B cell (primary cell): ENCODE measurements around the gene CD151. TPM values are rescaled to one million over a fixed set of nuclear protein-coding genes. Genes with fewer than 3 reads are reported as not detected.

Experiments used
- ATAC-seq: fragments of 200-7000 bp; cut with Tn5 transposase; one replicate; pipeline ENCODE4 v1.10.0; 2021; ENCODE audit warnings: low read depth, mild to moderate bottlenecking, moderate number of reproducible peaks, moderate library complexity
- CTCF ChIA-PET: fragments of 350-600 bp; sonication (Branson Sonifier 250); formaldehyde crosslinking; loops from one replicate; lab custom pipeline; 2021; ENCODE audit warnings: antibody characterized with exemption, inconsistent platforms; lab: Charles Lee
- POLR2A ChIA-PET: fragments of 350-600 bp; sonication (Branson Sonifier 250); formaldehyde crosslinking; loops from one replicate; lab custom pipeline; 2021; ENCODE audit warnings: antibody characterized with exemption; lab: Charles Lee
- DNase-seq: peaks from one replicate; pipeline ENCODE4 v3.0.0; 2013
- H2AFZ ChIP-seq: 2 replicates; pipeline ENCODE4 v1.6.1; 2012; ENCODE audit warnings: mild to moderate bottlenecking, low read depth, low read length; ENCODE audit not compliant: insufficient read depth, poor library complexity, severe bottlenecking
- H3K27ac ChIP-seq, 2 donors: 1 replicate in 1 of 2; 2 replicates in 1 of 2; pipeline ENCODE4 v1.5.1; 2012 to 2013; ENCODE audit warnings: low read length in 2 of 2, mild to moderate bottlenecking in 2 of 2, moderate library complexity in 1 of 2
- H3K27me3 ChIP-seq, 4 experiments: fragments of 200-600 bp in 1 of 4; sonication (generic) in 1 of 4; replicated peaks in 1 of 4; 1 replicate in 2 of 4; 2 replicates in 2 of 4; pipeline versions ENCODE4 v1.6.1 to v1.7.0; 2013 to 2016; ENCODE audit warnings: low read length in 3 of 4, mild to moderate bottlenecking in 2 of 4, mixed read lengths in 1 of 4, moderate library complexity in 1 of 4; ENCODE audit not compliant: insufficient read depth in 4 of 4, control insufficient read depth in 3 of 4; ENCODE audit errors: control extremely low read depth in 1 of 4
- H3K36me3 ChIP-seq, 2 experiments: replicated peaks in 1 of 2; 1 replicate in 1 of 2; 2 replicates in 1 of 2; pipeline versions ENCODE4 v1.6.1 to v1.7.1; 2013; ENCODE audit warnings: low read length in 1 of 2; ENCODE audit not compliant: insufficient read depth in 2 of 2, control insufficient read depth in 1 of 2; ENCODE audit errors: control extremely low read depth in 1 of 2, extremely low read depth in 1 of 2
- H3K4me1 ChIP-seq, 2 donors: fragments of 200-600 bp in 1 of 2; sonication (generic) in 1 of 2; 1 replicate in 1 of 2; 2 replicates in 1 of 2; pipeline versions ENCODE4 v1.5.1 to v1.6.1; 2013 to 2017; ENCODE audit warnings: low read length in 2 of 2; ENCODE audit not compliant: control insufficient read depth in 2 of 2, insufficient read depth in 2 of 2
- H3K4me2 ChIP-seq: replicated peaks from 2 replicates; pipeline ENCODE3; 2012; ENCODE audit warnings: mild to moderate bottlenecking, low read depth, low read length; ENCODE audit not compliant: poor library complexity, severe bottlenecking
- H3K4me3 ChIP-seq, 5 experiments: fragments of 200-600 bp in 1 of 5; sonication (generic) in 1 of 5; 1 replicate in 3 of 5; 2 replicates in 2 of 5; pipeline versions ENCODE4 v1.5.1 to v1.7.0; 2011 to 2016; ENCODE audit warnings: low read length in 4 of 5, mild to moderate bottlenecking in 4 of 5, low read depth in 2 of 5, control low read depth in 1 of 5, moderate library complexity in 1 of 5; ENCODE audit not compliant: insufficient read depth in 1 of 5; ENCODE audit errors: control extremely low read depth in 1 of 5, extremely low read depth in 1 of 5
- H3K79me2 ChIP-seq: fragments of 200-600 bp; sonication (generic); one replicate; pipeline ENCODE4 v1.6.0; 2016; ENCODE audit warnings: low read length; ENCODE audit not compliant: control insufficient read depth, insufficient read depth
- H3K9ac ChIP-seq: fragments of 200-600 bp; sonication (generic); 2 replicates; pipeline ENCODE4 v1.6.1; 2017; ENCODE audit warnings: mild to moderate bottlenecking, low read length, moderate library complexity
- H3K9me3 ChIP-seq, 3 donors: one replicate each; pipeline versions ENCODE4 v1.6.1 to v1.7.1; 2013; ENCODE audit warnings: low read length in 2 of 3; ENCODE audit not compliant: control insufficient read depth in 2 of 3, insufficient read depth in 1 of 3; ENCODE audit errors: control extremely low read depth in 1 of 3
- H4K20me1 ChIP-seq: 2 replicates; pipeline ENCODE4 v1.6.0; 2012; ENCODE audit warnings: mild to moderate bottlenecking, low read length; ENCODE audit not compliant: insufficient read depth, control insufficient read depth, poor library complexity, severe bottlenecking
- H3K27ac Mint-ChIP-seq: one replicate; pipeline ENCODE4 v1.8.0; 2021; ENCODE audit warnings: mixed read lengths
- H3K27me3 Mint-ChIP-seq: one replicate; pipeline ENCODE4 v1.8.0; 2021; ENCODE audit warnings: mixed read lengths
- H3K4me1 Mint-ChIP-seq: one replicate; pipeline ENCODE4 v1.8.0; 2021; ENCODE audit warnings: mixed read lengths
- H3K4me3 Mint-ChIP-seq: one replicate; pipeline ENCODE4 v1.8.0; 2021; ENCODE audit warnings: mixed read lengths
- H3K9me3 Mint-ChIP-seq: one replicate; pipeline ENCODE4 v1.8.0; 2022; ENCODE audit warnings: mixed read lengths; ENCODE audit not compliant: insufficient read depth
- EZH2 ChIP-seq: IDR thresholded peaks from 2 replicates; pipeline ENCODE4 v1.6.1; 2012; ENCODE audit warnings: borderline replicate concordance, low read depth, mild to moderate bottlenecking, moderate library complexity, low read length; ENCODE audit not compliant: insufficient read depth, poor library complexity, severe bottlenecking
- WGBS: methylation state at CpG from one replicate; pipeline ENCODE4 v1.1.5; 2013; ENCODE audit warnings: missing lambda C conversion rate; ENCODE audit not compliant: insufficient coverage; 5-methylcytosine and 5-hydroxymethylcytosine counted together
- intact Hi-C: fragments of 100-400 bp; cut with micrococcal nuclease; formaldehyde crosslinking; loops from one replicate; pipeline ENCODE4 v1.10.0; 2022
- polyA plus RNA-seq: library from polyadenylated mRNA; depleted of rRNA; stranded (reverse); fragments of >200 nt; gene quantifications from 2 replicates; pipeline ENCODE4 v1.2.3, GENCODE V29; 2012
- total RNA-seq, 2 donors: library from RNA; stranded (reverse); fragments of 120-200 nt in 1 of 2; gene quantifications; 1 replicate in 1 of 2; 2 replicates in 1 of 2; pipeline versions ENCODE4 v1.2.3 to v1.2.4, GENCODE V29; 2013 to 2022
- TF ChIP-seq, protein P1 (sequence below): fragments of 200-600 bp; IDR thresholded peaks from one replicate; pipeline ENCODE4 v1.8.0; 2022; ENCODE audit warnings: antibody characterized with exemption, mild to moderate bottlenecking

CD151 gene
- total and polyA plus RNA-seq, 2 donors (not counting 1 experiment from before 2014, with no cell fraction given): 24.4 to 25.5 TPM

DNA sequence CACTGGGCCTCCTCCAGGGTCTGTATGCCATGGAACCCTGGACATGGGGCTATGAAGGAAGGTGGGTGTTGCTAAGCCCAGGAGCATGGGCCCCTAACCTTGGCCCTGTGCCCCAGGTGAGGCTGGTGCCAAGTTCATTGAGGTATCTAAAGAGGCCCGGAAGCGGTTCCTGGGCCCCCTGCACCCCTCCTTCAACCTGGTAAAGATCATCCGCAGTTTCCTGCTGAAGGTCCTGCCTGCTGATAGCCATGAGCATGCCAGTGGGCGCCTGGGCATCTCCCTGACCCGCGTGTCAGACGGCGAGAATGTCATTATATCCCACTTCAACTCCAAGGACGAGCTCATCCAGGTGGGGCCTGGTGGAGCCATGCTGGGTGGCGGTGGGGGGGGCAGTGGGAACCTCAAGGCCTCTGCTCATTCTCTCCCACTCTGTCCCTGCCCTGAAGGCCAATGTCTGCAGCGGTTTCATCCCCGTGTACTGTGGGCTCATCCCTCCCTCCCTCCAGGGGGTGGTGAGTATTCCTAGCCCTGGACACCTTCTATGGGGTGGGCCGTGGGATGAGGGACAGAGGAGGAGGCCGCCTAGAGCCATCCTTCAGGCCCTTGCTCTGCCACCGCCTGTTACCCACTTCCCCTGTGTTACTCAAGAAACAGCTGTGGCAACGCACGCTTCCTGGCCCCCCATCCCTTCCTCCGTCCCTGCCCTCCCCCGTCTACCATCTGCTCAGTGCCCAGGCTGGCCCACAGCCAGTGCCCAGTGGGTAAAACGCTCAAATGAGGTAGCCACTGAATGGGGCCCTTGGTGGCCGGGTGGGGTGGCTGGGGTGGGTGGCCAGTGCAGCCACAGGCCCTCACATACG lies 11.0 kb upstream of the CD151 start:
- peaks cover 25% of the 10 kb centered on the region for H3K4me1 Mint-ChIP-seq
- Histone ChIP-seq H3K79me2 (peaks cover 24% of the 10 kb centered on the region), H3K27ac (no peak overlapping the region), H3K4me1 (peaks cover 23 to 32% of the 10 kb centered on the region in 2 donors), H3K4me2 (no peak overlapping the region), H3K36me3 (peaks cover 0 to 30% of the 10 kb centered on the region in 2 experiments), H2AFZ (no peak overlapping the region), H3K4me3 (no peak overlapping the region), H3K9me3 (no peaks in the 10 kb centered on the region), H4K20me1 (peaks cover 59% of the 10 kb centered on the region), H3K9ac (no peak overlapping the region), H3K27me3 (peaks cover 0 to 2% (median 0%) of the 10 kb centered on the region in 4 experiments)
- 74% methylated on average over 11 of the region's 22 CpGs for WGBS
- no peak for DNase-seq
- H3K4me3 Mint-ChIP-seq: peak overlapping the region; percentile 32
- H3K27ac Mint-ChIP-seq: no peak overlapping the region
- H3K9me3 Mint-ChIP-seq: no peaks in the 10 kb centered on the region
- TF ChIP-seq, protein P1, sequence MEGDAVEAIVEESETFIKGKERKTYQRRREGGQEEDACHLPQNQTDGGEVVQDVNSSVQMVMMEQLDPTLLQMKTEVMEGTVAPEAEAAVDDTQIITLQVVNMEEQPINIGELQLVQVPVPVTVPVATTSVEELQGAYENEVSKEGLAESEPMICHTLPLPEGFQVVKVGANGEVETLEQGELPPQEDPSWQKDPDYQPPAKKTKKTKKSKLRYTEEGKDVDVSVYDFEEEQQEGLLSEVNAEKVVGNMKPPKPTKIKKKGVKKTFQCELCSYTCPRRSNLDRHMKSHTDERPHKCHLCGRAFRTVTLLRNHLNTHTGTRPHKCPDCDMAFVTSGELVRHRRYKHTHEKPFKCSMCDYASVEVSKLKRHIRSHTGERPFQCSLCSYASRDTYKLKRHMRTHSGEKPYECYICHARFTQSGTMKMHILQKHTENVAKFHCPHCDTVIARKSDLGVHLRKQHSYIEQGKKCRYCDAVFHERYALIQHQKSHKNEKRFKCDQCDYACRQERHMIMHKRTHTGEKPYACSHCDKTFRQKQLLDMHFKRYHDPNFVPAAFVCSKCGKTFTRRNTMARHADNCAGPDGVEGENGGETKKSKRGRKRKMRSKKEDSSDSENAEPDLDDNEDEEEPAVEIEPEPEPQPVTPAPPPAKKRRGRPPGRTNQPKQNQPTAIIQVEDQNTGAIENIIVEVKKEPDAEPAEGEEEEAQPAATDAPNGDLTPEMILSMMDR: no peak
- TF ChIP-seq EZH2: no peak
- ChIA-PET CTCF (no interaction called here), POLR2A (interaction anchor here (3.7 kb wide), 1 partner anchor 8 kb away, joined by 57 read pairs; the partner anchor contains the start of genes CD151 and CRACR2B)
- ATAC-seq: no peak
- intact Hi-C loops: no loop called here
- no peaks in the 10 kb centered on the region for H3K27me3 Mint-ChIP-seq
